ENCODE data around the gene PLIN1. TPM values are rescaled to one million over a fixed set of nuclear protein-coding genes. Genes with fewer than 3 reads are reported as not detected.

Gene PLIN1
- total and polyA plus RNA-seq, 10 of the 15 experiments (the other 5 are each of a cell fraction or from before 2014, with no cell fraction given), result 0.05 to 0.13 (median 0.09) TPM; not detected in 6

- ATAC-seq (no peak), FAIRE-seq (no peak), DNase-seq (ENCODE audit: low read depth, low spot score) (no peak)
- Histone ChIP-seq H3K79me2 (ENCODE audit: control insufficient read depth, insufficient read depth, low read length) (no peaks in the 10 kb centered on the region), H2AFZ (ENCODE audit: control insufficient read depth, low read depth, low read length) (no peak overlapping the region), H3K9me3 (replicated peaks; ENCODE audit: control insufficient read depth, insufficient read depth, low read length) (no peaks in the 10 kb centered on the region), H3K27ac (ENCODE audit: control insufficient read depth, insufficient read depth) (no peak overlapping the region), H4K20me1 (ENCODE audit: control insufficient read depth, insufficient read depth) (no peaks in the 10 kb centered on the region), H3K9ac (ENCODE audit: control insufficient read depth, insufficient read depth, low read length) (no peak overlapping the region), H3K27me3 (replicated peaks in 1 of 2; ENCODE audit: control insufficient read depth in 2 of 2, insufficient read depth in 2 of 2, low read length in 1 of 2) (no peaks in the 10 kb centered on the region; a peak in 1 of 4 replicates), H3K4me3 (no peak overlapping the region), H3K36me3 (ENCODE audit: control insufficient read depth in 2 of 2, insufficient read depth in 2 of 2, low read length in 1 of 2) (no peaks in the 10 kb centered on the region), H3K4me2 (ENCODE audit: control insufficient read depth, insufficient read depth) (no peak overlapping the region), H3K4me1 (ENCODE audit: control insufficient read depth, insufficient read depth, low read length) (no peaks in the 10 kb centered on the region)
- no TSS peak for BruUV-seq (replicated peaks)
- in situ Hi-C loops (cut with MboI), result no loop called here
- intact Hi-C loops (cut with micrococcal nuclease; ENCODE audit: unreplicated experiment), result no loop called here
- ChIA-PET RAD21 (ENCODE audit: unreplicated experiment) (no interaction called here), POLR2A (no interaction called here), SMC1A (ENCODE audit: uncharacterized antibody, unreplicated experiment) (no interaction called here), CTCF (no interaction called here)
- 2% methylated on average over 2 of the region's 2 CpGs for WGBS (ENCODE audit: insufficient coverage, insufficient replicate concordance, low lambda C conversion rate, missing lambda C conversion rate)
- TF ChIP-seq HDAC2 (IDR thresholded peaks at IDR 0.05) (no peak), E2F4 (IDR thresholded peaks at IDR 0.05; ENCODE audit: low read depth, low read length) (no peak), TCF7 (IDR thresholded peaks at IDR 0.05; ENCODE audit: borderline replicate concordance) (no peak), LARP7 (IDR thresholded peaks at IDR 0.05) (no peak), REST (IDR thresholded peaks at IDR 0.05; ENCODE audit: low read depth, low read length) (no peak), ZNF207 (IDR thresholded peaks at IDR 0.05; ENCODE audit: borderline replicate concordance) (no peak), ZBTB40 (IDR thresholded peaks at IDR 0.05; ENCODE audit: borderline replicate concordance) (no peak), USF1 (IDR thresholded peaks at IDR 0.05; ENCODE audit: borderline replicate concordance, extremely low read length, insufficient read depth, low read depth, low read length) (no peak), USF2 (IDR thresholded peaks at IDR 0.05; ENCODE audit: borderline replicate concordance, low read depth, low read length) (no peak)
Observed at GRCh38 chr15:89693091-89693490, 13.9 kb upstream of the PLIN1 start.
